H9 (cell line): ENCODE results near the gene IFNA13. TPM values are rescaled to one million over a fixed set of nuclear protein-coding genes. Genes with fewer than 3 reads are reported as not detected.
"Not testable (repeated sequence)": the region's sequence is repeated elsewhere in the genome, so short reads cannot be mapped to it uniquely, and the experiment has no call there.

ENCODE experiments used
- DNase-seq: peaks from one replicate; pipeline ENCODE4 v3.0.0-alpha.2; 2017
- H2AFZ ChIP-seq: one replicate; pipeline ENCODE4 v1.6.1; 2013; ENCODE audit warnings: mild to moderate bottlenecking, low read length, control low read depth, moderate library complexity
- H2AK5ac ChIP-seq: 2 replicates; pipeline ENCODE4 v1.6.1; 2013; ENCODE audit warnings: low read length, control low read depth, mixed read lengths; ENCODE audit not compliant: insufficient read length
- H2BK120ac ChIP-seq: one replicate; pipeline ENCODE4 v1.6.1; 2013; ENCODE audit warnings: low read depth, mild to moderate bottlenecking, low read length, control low read depth, inconsistent platforms; ENCODE audit not compliant: poor library complexity, severe bottlenecking
- H2BK12ac ChIP-seq: 2 replicates; pipeline ENCODE4 v1.6.1; 2013; ENCODE audit warnings: low read length, control low read depth, mixed read lengths, low read depth; ENCODE audit not compliant: insufficient read length
- H2BK15ac ChIP-seq: 2 replicates; pipeline ENCODE4 v1.6.1; 2013; ENCODE audit warnings: low read depth, low read length, control low read depth
- H2BK20ac ChIP-seq: one replicate; pipeline ENCODE4 v1.6.1; 2013; ENCODE audit warnings: low read depth, mild to moderate bottlenecking, low read length, control low read depth, inconsistent platforms; ENCODE audit not compliant: poor library complexity, severe bottlenecking
- H2BK5ac ChIP-seq: 2 replicates; pipeline ENCODE4 v1.6.1; 2013; ENCODE audit warnings: low read length, control low read depth, mixed read lengths; ENCODE audit not compliant: insufficient read length
- H3K14ac ChIP-seq: 2 replicates; pipeline ENCODE4 v1.6.1; 2013; ENCODE audit warnings: low read length, control low read depth; ENCODE audit not compliant: insufficient read depth
- H3K18ac ChIP-seq: 2 replicates; pipeline ENCODE4 v1.6.1; 2013; ENCODE audit warnings: low read depth, mild to moderate bottlenecking, mixed read lengths, low read length, control low read depth; ENCODE audit not compliant: insufficient read length
- H3K23ac ChIP-seq: 2 replicates; pipeline ENCODE4 v1.6.1; 2013; ENCODE audit warnings: low read length, control low read depth, mixed read lengths, low read depth; ENCODE audit not compliant: insufficient read length
- H3K23me2 ChIP-seq: 2 replicates; pipeline ENCODE4 v1.6.1; 2013; ENCODE audit warnings: low read depth, mild to moderate bottlenecking, mixed read lengths, low read length, control low read depth; ENCODE audit not compliant: insufficient read length, poor library complexity, severe bottlenecking
- H3K27ac ChIP-seq: 2 replicates; pipeline ENCODE4 v1.5.1; 2013; ENCODE audit warnings: low read length, control low read depth, mixed read lengths, low read depth; ENCODE audit not compliant: insufficient read length
- H3K27me3 ChIP-seq: 2 replicates; pipeline ENCODE4 v1.6.1; 2013; ENCODE audit warnings: low read length, control low read depth, inconsistent platforms; ENCODE audit not compliant: insufficient read depth
- H3K4ac ChIP-seq: 2 replicates; pipeline ENCODE4 v1.6.1; 2013; ENCODE audit warnings: low read depth, mild to moderate bottlenecking, control low read depth, inconsistent platforms, low read length, moderate library complexity
- H3K4me1 ChIP-seq: 2 replicates; pipeline ENCODE4 v1.6.1; 2013; ENCODE audit warnings: low read length, control low read depth, inconsistent platforms; ENCODE audit not compliant: insufficient read depth
- H3K4me2 ChIP-seq: 2 replicates; pipeline ENCODE4 v1.6.1; 2013; ENCODE audit warnings: low read length, control low read depth, mixed read lengths; ENCODE audit not compliant: insufficient read length, insufficient read depth
- H3K56ac ChIP-seq: 2 replicates; pipeline ENCODE4 v1.6.1; 2013; ENCODE audit warnings: low read depth, mild to moderate bottlenecking, mixed read lengths, low read length, control low read depth; ENCODE audit not compliant: insufficient read length
- H3K79me1 ChIP-seq: 2 replicates; pipeline ENCODE4 v1.6.1; 2013; ENCODE audit warnings: low read depth, mild to moderate bottlenecking, moderate library complexity, low read length, control low read depth, inconsistent platforms; ENCODE audit not compliant: insufficient read depth, poor library complexity, severe bottlenecking
- H3K79me2 ChIP-seq: 2 replicates; pipeline ENCODE4 v1.6.1; 2013; ENCODE audit warnings: low read length, control low read depth, inconsistent platforms; ENCODE audit not compliant: insufficient read depth
- H3K9ac ChIP-seq: 2 replicates; pipeline ENCODE4 v1.6.1; 2013; ENCODE audit warnings: low read length, control low read depth, mixed read lengths; ENCODE audit not compliant: insufficient read length; ENCODE audit errors: extremely low read depth
- H3K9me3 ChIP-seq: one replicate; pipeline ENCODE4 v1.6.1; 2013; ENCODE audit warnings: low read depth, low read length, inconsistent platforms; ENCODE audit not compliant: control insufficient read depth
- H3T11ph ChIP-seq: one replicate; pipeline ENCODE4 v1.6.1; 2013; ENCODE audit warnings: mild to moderate bottlenecking, low read length, control low read depth, inconsistent platforms
- H4K20me1 ChIP-seq: one replicate; pipeline ENCODE4 v1.6.1; 2013; ENCODE audit not compliant: control insufficient read depth, insufficient read length, insufficient read depth
- H4K5ac ChIP-seq: 2 replicates; pipeline ENCODE4 v1.6.1; 2013; ENCODE audit warnings: low read depth, mild to moderate bottlenecking, mixed read lengths, low read length, control low read depth; ENCODE audit not compliant: insufficient read length
- H4K8ac ChIP-seq: replicated peaks from 2 replicates; pipeline ENCODE4 v1.6.1; 2013; ENCODE audit warnings: low read length, control low read depth, mixed read lengths, low read depth; ENCODE audit not compliant: insufficient read length
- H4K91ac ChIP-seq: 2 replicates; pipeline ENCODE4 v1.6.1; 2013; ENCODE audit warnings: low read depth, mild to moderate bottlenecking, moderate library complexity, mixed read lengths, low read length, control low read depth; ENCODE audit not compliant: insufficient read length
- H3K27ac Mint-ChIP-seq, 3 experiments: 2 replicates in 2 of 3; 3 replicates in 1 of 3; pipeline ENCODE4 v1.8.0; 2020 to 2021; ENCODE audit warnings: mixed read lengths in 3 of 3, mild to moderate bottlenecking in 1 of 3, moderate library complexity in 1 of 3
- H3K27me3 Mint-ChIP-seq: 2 replicates; pipeline ENCODE4 v1.8.0; 2021; ENCODE audit warnings: low read depth, mild to moderate bottlenecking, moderate library complexity, mixed read lengths
- H3K36me3 Mint-ChIP-seq, 3 experiments: 2 replicates in 2 of 3; 3 replicates in 1 of 3; pipeline ENCODE4 v1.8.0; 2020 to 2021; ENCODE audit warnings: low read depth in 3 of 3, mixed read lengths in 3 of 3; ENCODE audit not compliant: insufficient read depth in 1 of 3
- H3K4me1 Mint-ChIP-seq, 2 experiments: 2 replicates each; pipeline ENCODE4 v1.8.0; 2020; ENCODE audit warnings: mixed read lengths in 2 of 2
- H3K4me3 Mint-ChIP-seq, 2 experiments: 2 replicates in 1 of 2; 3 replicates in 1 of 2; pipeline ENCODE4 v1.8.0; 2020 to 2021; ENCODE audit warnings: mild to moderate bottlenecking in 2 of 2, mixed read lengths in 2 of 2, moderate library complexity in 1 of 2
- H3K9me3 Mint-ChIP-seq, 2 experiments: 2 replicates in 1 of 2; 3 replicates in 1 of 2; pipeline ENCODE4 v1.8.0; 2020; ENCODE audit warnings: mild to moderate bottlenecking in 2 of 2, mixed read lengths in 2 of 2, moderate library complexity in 1 of 2
- WGBS: extraction: QIAGEN DNeasy Blood & Tissue Kit; methylation state at CpG from one replicate; pipeline ENCODE4 v1.1.7; 2013; ENCODE audit warnings: missing lambda C conversion rate, low lambda C conversion rate, mixed read lengths; ENCODE audit not compliant: insufficient read length; ENCODE audit errors: extremely low coverage; 5-methylcytosine and 5-hydroxymethylcytosine counted together
- total RNA-seq: library from RNA; stranded (reverse); gene quantifications from 2 replicates; pipeline ENCODE4 v1.2.1, GENCODE V29; 2021
- TF ChIP-seq, protein P1 (sequence below): fragments of 200-600 bp; sonication (generic); conservative IDR thresholded peaks from 3 replicates; pipeline ENCODE4 v1.8.0; 2021; ENCODE audit warnings: antibody characterized with exemption, mild to moderate bottlenecking

The IFNA13 gene
- total RNA-seq, 1 experiment from 2014 or later = not detected

DNA sequence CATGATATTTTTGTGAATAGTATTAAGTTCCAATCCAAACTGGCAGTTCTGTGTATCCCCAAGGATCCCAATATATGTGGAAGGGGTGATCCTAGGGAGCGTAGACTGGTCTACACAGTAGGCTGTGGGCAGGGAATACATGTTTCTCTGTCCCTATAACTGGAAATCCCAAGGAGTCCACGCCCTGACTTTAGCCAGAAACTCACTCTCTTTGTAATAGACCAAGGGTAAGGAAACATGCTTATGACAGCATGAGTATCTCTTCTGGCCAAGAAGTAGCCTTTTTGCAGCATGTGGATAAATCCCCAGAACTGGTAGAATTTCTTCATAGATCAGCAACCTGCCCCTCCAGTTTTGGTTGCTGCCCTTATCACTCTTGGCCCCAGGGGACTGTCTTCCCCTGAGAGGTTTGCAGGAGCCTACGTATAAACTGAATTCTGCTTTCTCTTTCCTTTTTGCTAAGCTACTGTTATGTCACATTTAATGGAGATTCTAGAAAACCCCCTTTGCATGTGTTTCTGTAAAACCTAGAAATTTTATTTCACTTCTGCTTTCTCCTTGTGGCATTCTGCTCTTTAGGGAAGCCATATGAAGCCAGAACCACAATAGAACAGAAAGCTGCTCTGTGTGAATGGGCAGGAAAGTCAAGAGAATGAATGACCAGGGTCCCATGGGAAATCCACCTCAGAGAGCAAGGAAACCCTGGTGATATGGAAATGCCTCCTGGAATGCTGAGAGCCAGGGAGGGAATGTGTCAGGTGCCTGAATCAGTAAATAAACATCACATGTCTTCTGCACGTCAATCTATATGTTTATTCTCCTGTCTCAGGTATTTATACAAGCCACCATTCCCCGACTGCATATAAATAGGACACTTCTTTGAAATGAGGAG, 13.8 kb upstream of the IFNA13 start:
- Mint-ChIP-seq H3K4me3 (no peak overlapping the region), H3K27me3 (peaks cover 7% of the 10 kb centered on the region), H3K27ac (peak overlapping the region in 2 of 3 experiments; percentile 36 to 57; a peak in 2 of 7 replicates), H3K36me3 (no peaks in the 10 kb centered on the region), H3K9me3 (no peaks in the 10 kb centered on the region; a peak in 1 of 5 replicates), H3K4me1 (peaks cover 9 to 13% of the 10 kb centered on the region in 2 experiments)
- Histone ChIP-seq H4K5ac (no peak overlapping the region), H3K4me2 (no peak overlapping the region), H3K27ac (no peak overlapping the region), H3K27me3 (no peaks in the 10 kb centered on the region), H2AK5ac (no peak overlapping the region), H3K23me2 (no peaks in the 10 kb centered on the region), H3K4ac (no peak overlapping the region), H3K9ac (no peak overlapping the region), H3T11ph (no peak overlapping the region), H2BK15ac (no peak overlapping the region), H3K9me3 (no peaks in the 10 kb centered on the region), H3K18ac (no peak overlapping the region), H3K56ac (no peak overlapping the region), H2BK120ac (no peak overlapping the region), H3K23ac (no peak overlapping the region), H2BK12ac (no peak overlapping the region), H3K79me2 (no peaks in the 10 kb centered on the region), H2BK20ac (no peak overlapping the region), H3K4me1 (no peaks in the 10 kb centered on the region), H4K91ac (no peak overlapping the region), H4K8ac (no peak overlapping the region), H4K20me1 (no peaks in the 10 kb centered on the region), H3K79me1 (no peaks in the 10 kb centered on the region), H2AFZ (no peak overlapping the region), H3K14ac (no peak overlapping the region), H2BK5ac (no peak overlapping the region)
- WGBS = no CpG with 5 or more reads among the region's 5 CpGs
- DNase-seq = no peak
- TF ChIP-seq, protein P1, sequence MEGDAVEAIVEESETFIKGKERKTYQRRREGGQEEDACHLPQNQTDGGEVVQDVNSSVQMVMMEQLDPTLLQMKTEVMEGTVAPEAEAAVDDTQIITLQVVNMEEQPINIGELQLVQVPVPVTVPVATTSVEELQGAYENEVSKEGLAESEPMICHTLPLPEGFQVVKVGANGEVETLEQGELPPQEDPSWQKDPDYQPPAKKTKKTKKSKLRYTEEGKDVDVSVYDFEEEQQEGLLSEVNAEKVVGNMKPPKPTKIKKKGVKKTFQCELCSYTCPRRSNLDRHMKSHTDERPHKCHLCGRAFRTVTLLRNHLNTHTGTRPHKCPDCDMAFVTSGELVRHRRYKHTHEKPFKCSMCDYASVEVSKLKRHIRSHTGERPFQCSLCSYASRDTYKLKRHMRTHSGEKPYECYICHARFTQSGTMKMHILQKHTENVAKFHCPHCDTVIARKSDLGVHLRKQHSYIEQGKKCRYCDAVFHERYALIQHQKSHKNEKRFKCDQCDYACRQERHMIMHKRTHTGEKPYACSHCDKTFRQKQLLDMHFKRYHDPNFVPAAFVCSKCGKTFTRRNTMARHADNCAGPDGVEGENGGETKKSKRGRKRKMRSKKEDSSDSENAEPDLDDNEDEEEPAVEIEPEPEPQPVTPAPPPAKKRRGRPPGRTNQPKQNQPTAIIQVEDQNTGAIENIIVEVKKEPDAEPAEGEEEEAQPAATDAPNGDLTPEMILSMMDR = no peak

DNA sequence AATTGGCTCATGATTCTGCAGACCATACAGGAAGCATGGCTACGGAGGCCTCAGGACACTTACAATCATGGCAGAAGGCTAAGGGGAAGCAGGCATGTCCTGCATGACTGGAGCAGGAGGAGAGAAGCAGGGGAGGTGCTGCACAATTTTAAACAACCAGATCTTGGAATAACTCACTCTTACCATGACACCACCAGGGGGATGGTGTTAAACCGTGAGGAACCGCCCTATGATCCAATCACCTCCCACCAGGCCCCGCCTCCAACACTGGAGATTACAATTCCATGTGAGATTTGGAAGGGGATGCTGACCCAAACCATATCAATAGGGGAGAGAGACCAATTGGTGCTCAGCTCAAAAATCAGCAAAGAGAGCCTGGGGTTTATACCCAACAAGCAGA, 3.6 kb upstream of the IFNA13 start:
- H3K14ac ChIP-seq, H3K4ac ChIP-seq, H3K27ac ChIP-seq, H3K27me3 ChIP-seq, H3K36me3 Mint-ChIP-seq, H3K79me2 ChIP-seq, H2BK12ac ChIP-seq, H2BK5ac ChIP-seq, H3K23me2 ChIP-seq, H3K9me3 ChIP-seq, H2BK20ac ChIP-seq, H4K5ac ChIP-seq, H3K27me3 Mint-ChIP-seq, H2AFZ ChIP-seq, H3K79me1 ChIP-seq, H3K4me3 Mint-ChIP-seq, H3K9me3 Mint-ChIP-seq, H2AK5ac ChIP-seq, H4K8ac ChIP-seq, H3K23ac ChIP-seq, H2BK15ac ChIP-seq, H3K4me2 ChIP-seq, H3K4me1 Mint-ChIP-seq, H3K56ac ChIP-seq, H3K9ac ChIP-seq, H2BK120ac ChIP-seq, DNase-seq, H3K4me1 ChIP-seq, H3T11ph ChIP-seq, H4K20me1 ChIP-seq, H4K91ac ChIP-seq, H3K18ac ChIP-seq, H3K27ac Mint-ChIP-seq: not testable (repeated sequence)
- WGBS = no CpG with 5 or more reads among the region's 4 CpGs
